ENCODE data around the gene MTMR12. TPM values are rescaled to one million over a fixed set of nuclear protein-coding genes. Genes with fewer than 3 reads are reported as not detected.
A peak's percentile ranks its signal among the peaks of the same experiment; 100 is the strongest.
"Not testable (repeated sequence)": the region's sequence is repeated elsewhere in the genome, so short reads cannot be mapped to it uniquely, and the experiment has no call there.

MTMR12 gene
- total RNA-seq, 1 experiment from 2014 or later = 17.1 TPM

- DNase-seq (ENCODE audit: low read depth) = no peak
Observed at GRCh38 chr5:32299059-32299677, 13.6 kb downstream of the MTMR12 start.

GRCh38 chr5:32298059-32298415, 14.7 kb downstream of the MTMR12 start:
- no peak for DNase-seq (ENCODE audit: low read depth)

- DNase-seq (ENCODE audit: low read depth) = no peak
Observed at GRCh38 chr5:32297181-32298058, 15.3 kb downstream of the MTMR12 start.

- DNase-seq (ENCODE audit: low read depth) = not testable (repeated sequence)
Observed at GRCh38 chr5:32295966-32296772, 16.6 kb downstream of the MTMR12 start.

GRCh38 chr5:32291591-32291990, 21.1 kb downstream of the MTMR12 start:
- no peak for DNase-seq (ENCODE audit: low read depth)

GRCh38 chr5:32290922-32291321, 21.8 kb downstream of the MTMR12 start:
- DNase-seq (ENCODE audit: low read depth) = no peak

GRCh38 chr5:32290501-32290900, 22.2 kb downstream of the MTMR12 start:
- not testable (repeated sequence) for DNase-seq (ENCODE audit: low read depth)

- DNase-seq (ENCODE audit: low read depth) = not testable (repeated sequence)
Observed at GRCh38 chr5:32289986-32290385, 22.8 kb downstream of the MTMR12 start.

GRCh38 chr5:32288135-32288534, 24.6 kb downstream of the MTMR12 start:
- DNase-seq (ENCODE audit: low read depth) = not testable (repeated sequence)

- not testable (repeated sequence) for DNase-seq (ENCODE audit: low read depth)
Observed at GRCh38 chr5:32287525-32287924, 25.2 kb downstream of the MTMR12 start.

GRCh38 chr5:32285510-32286138, 27.1 kb downstream of the MTMR12 start:
- no peak for DNase-seq (ENCODE audit: low read depth)

- DNase-seq (ENCODE audit: low read depth) = no peak
Observed at GRCh38 chr5:32283539-32284377, 29.0 kb downstream of the MTMR12 start.

GRCh38 chr5:32283061-32283460, 29.7 kb downstream of the MTMR12 start:
- no peak for DNase-seq (ENCODE audit: low read depth)

GRCh38 chr5:32282633-32283032, 30.1 kb downstream of the MTMR12 start:
- no peak for DNase-seq (ENCODE audit: low read depth)

- not testable (repeated sequence) for DNase-seq (ENCODE audit: low read depth)
Observed at GRCh38 chr5:32281378-32282133, 31.2 kb downstream of the MTMR12 start.

- DNase-seq (ENCODE audit: low read depth) = no peak
Observed at GRCh38 chr5:32280656-32281081, 32.1 kb downstream of the MTMR12 start.

- DNase-seq (ENCODE audit: low read depth) = no peak
Observed at GRCh38 chr5:32279786-32280185, 33.0 kb downstream of the MTMR12 start.

- no peak for DNase-seq (ENCODE audit: low read depth)
Observed at GRCh38 chr5:32279223-32279622, 33.5 kb downstream of the MTMR12 start.

- peak; percentile 83 for DNase-seq (ENCODE audit: low read depth)
Observed at GRCh38 chr5:32278406-32278805, 34.3 kb downstream of the MTMR12 start.

GRCh38 chr5:32277798-32278197, 34.9 kb downstream of the MTMR12 start:
- DNase-seq (ENCODE audit: low read depth) = peak; percentile 10

Data from LHCN-M2 (cell line).